Measurements from ENCODE around the gene SLC9A3.

SLC9A3 gene

GRCh38 chr5:524234-524972 lies at the start of gene SLC9A3:
TSS of gene SLC9A3 (minus strand) at chr5:524449.
- no peak within 1 kb of the TSS for H3K27ac ChIP-seq
- TF ChIP-seq ZFX (IDR thresholded peaks at IDR 0.05; ENCODE audit: borderline replicate concordance) (no peak), CTCF (IDR thresholded peaks at IDR 0.05) (no peak)

- no peak overlapping the region for H3K27ac ChIP-seq
- TF ChIP-seq CTCF (IDR thresholded peaks at IDR 0.05) (no peak), ZFX (IDR thresholded peaks at IDR 0.05; ENCODE audit: borderline replicate concordance) (no peak)
These were observed 49.7 kb upstream of the SLC9A3 start for GRCh38 chr5:573976-574375.

- H3K27ac ChIP-seq, result no peak overlapping the region
- TF ChIP-seq ZFX (IDR thresholded peaks at IDR 0.05; ENCODE audit: borderline replicate concordance) (no peak), CTCF (IDR thresholded peaks at IDR 0.05) (no peak)
These were observed 49.0 kb upstream of the SLC9A3 start for GRCh38 chr5:573206-573605.

- TF ChIP-seq CTCF (IDR thresholded peaks at IDR 0.05) (no peak), ZFX (IDR thresholded peaks at IDR 0.05; ENCODE audit: borderline replicate concordance) (no peak)
- no peak overlapping the region for H3K27ac ChIP-seq
These were observed 48.3 kb upstream of the SLC9A3 start for GRCh38 chr5:572398-573019.

- TF ChIP-seq CTCF (IDR thresholded peaks at IDR 0.05), result no peak
- TF ChIP-seq ZFX (IDR thresholded peaks at IDR 0.05; ENCODE audit: borderline replicate concordance), result no peak
- H3K27ac ChIP-seq, result no peak overlapping the region
These were observed 47.5 kb upstream of the SLC9A3 start for GRCh38 chr5:571791-572190.

- TF ChIP-seq CTCF (IDR thresholded peaks at IDR 0.05), result no peak
- TF ChIP-seq ZFX (IDR thresholded peaks at IDR 0.05; ENCODE audit: borderline replicate concordance), result no peak
- no peak overlapping the region for H3K27ac ChIP-seq
These were observed 46.6 kb upstream of the SLC9A3 start for GRCh38 chr5:570886-571285.

- TF ChIP-seq ZFX (IDR thresholded peaks at IDR 0.05; ENCODE audit: borderline replicate concordance) (no peak), CTCF (IDR thresholded peaks at IDR 0.05) (no peak)
- H3K27ac ChIP-seq, result no peak overlapping the region
These were observed 46.2 kb upstream of the SLC9A3 start for GRCh38 chr5:570446-570845.

All from 22Rv1 (cell line).